Activated CD4-positive, CD25-positive, alpha-beta regulatory T cell treated with anti-CD3 and anti-CD28 coated beads, Interleukin-2, amount 50 U/mL, for 16 hours (primary cell): ENCODE measurements around the gene PCGF2.

Experiments used
- DNase-seq: peaks from one replicate; pipeline ENCODE4 v3.0.0-alpha.2; 2020; ENCODE audit warnings: low read depth, low spot score

Gene PCGF2

GRCh38 chr17:38751144-38751807, 3.1 kb upstream of the PCGF2 start:
- DNase-seq = no peak

- DNase-seq = no peak
Observed at GRCh38 chr17:38750312-38751121, 2.4 kb upstream of the PCGF2 start.

GRCh38 chr17:38750044-38750311, 1.8 kb upstream of the PCGF2 start:
- no peak for DNase-seq

DNA sequence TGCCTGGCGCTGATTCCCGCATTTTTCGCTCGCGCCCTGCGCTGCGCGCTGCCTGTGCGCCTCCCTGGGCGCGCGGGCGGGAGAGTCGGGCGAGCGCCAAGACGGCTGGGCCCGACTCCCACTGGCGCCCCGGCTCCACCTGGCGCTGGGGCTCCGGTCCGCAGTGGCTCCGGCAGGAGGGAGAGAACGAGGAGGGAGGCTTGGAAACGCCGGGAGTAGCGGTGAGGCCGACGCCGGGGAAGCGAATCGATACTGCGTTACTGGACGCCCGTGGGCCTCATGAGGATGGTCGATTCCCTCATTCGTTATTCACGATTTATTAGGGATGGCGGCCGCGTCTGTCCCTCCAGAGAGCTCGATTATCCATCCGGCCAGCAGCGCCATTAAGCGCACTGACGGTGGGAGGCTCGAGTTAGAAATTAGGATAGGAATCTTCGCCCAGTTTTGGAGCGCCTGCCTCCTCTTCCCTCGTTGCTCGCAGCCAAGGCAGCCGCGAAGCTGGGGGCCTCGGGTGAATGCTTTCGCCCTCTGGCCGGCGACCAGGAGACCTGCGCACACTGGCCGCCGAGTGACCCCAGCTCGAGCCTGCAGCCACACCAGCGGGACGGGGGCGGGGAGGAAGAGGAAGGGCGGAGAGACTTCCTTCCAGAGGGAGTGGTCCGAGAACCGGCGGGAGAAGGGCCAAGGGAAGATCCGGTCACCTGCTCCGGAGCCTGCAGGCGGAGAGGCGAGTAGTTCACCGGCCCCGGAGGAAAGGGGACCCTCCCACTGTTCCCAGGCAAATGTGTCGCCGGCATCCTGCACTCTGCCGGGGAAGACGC, 1.3 kb upstream of the PCGF2 start:
- no peak for DNase-seq

DNA sequence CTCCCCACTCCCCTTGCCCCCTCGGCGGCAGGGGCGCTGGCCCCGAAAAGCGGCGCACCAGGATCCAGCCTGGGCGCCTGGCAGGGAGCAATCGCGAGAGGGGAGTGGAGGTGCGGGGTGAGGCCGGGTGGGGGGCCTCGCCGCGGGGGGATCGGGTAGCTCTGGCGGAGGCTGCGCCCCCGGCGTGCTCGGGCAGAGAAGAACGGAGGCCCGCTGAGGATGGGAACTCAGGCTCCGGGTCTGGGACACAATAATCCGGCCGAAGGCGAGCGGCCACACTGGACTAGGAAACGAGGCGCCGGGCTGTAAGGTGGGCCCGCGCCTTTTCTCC, 721 bp upstream of the PCGF2 start:
- DNase-seq = no peak

- no peak for DNase-seq
Observed at GRCh38 chr17:38747463-38748148, 530 bp downstream of the PCGF2 start.

DNA sequence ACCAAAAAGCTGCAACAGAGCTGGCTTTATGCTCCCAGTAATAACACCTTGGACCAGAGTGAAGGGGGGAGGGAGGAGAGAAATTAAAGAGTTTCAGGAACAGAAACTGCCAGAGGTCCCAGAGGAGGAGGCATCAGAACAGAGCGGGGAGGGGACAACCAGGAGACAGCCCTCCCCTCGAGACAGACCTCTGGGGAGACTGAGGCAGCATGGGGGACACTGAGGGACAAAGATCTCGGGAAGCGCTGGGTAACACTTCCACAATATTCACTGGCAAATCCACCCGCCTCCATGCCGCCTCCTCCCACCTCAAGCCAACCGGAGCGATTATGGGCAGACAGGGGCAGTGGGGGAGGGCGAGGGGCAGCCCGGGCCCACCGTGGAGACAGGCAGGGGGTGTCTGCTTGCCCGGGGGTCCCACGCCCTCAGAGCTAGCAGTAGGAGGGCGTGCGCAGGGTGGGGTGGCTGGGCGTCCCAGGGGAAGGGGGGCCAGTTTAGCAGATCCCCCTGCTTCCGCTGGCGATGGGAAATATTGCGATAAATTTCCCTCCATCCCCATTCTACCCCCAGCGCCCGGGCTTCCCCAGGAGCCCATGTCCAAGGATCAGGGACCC, 1.2 kb downstream of the PCGF2 start:
- no peak for DNase-seq

- DNase-seq = no peak
Observed at GRCh38 chr17:38746004-38746848, 1.9 kb downstream of the PCGF2 start.

- no peak for DNase-seq
Observed at GRCh38 chr17:38745545-38745944, 2.6 kb downstream of the PCGF2 start.

DNA sequence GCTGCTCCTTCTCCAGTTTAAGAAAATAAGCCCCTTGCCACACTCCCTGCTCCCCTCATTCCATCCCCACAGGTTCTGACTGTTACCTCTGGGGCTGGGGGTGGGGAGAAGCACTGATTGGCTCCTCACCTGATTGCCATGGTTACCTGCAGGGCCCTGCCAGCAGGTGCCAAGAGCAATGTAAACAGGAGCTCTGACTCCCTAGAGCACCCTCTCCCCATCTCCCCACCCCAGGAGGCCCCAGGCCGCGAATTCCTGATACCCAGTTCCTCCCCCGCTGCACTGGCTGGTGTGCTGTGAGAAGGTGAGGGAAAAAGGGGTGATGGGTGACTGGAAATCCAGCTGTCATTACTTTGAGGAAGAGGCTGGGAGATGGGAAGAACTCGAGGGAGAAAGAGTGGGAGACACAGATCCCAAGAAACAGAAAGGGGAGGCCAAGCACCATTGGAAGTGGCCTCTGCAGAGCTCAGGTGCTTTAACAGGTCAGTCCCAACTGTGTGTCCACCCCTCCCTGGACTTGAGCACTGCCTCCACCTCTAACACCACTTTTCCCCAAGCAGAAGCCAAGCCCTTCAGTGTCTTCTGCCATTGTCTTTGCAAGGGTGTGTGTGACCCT, 4.5 kb downstream of the PCGF2 start:
- DNase-seq = no peak

GRCh38 chr17:38742411-38743308, 5.5 kb downstream of the PCGF2 start:
- DNase-seq = no peak

GRCh38 chr17:38741921-38742410, 6.2 kb downstream of the PCGF2 start:
- no peak for DNase-seq

DNA sequence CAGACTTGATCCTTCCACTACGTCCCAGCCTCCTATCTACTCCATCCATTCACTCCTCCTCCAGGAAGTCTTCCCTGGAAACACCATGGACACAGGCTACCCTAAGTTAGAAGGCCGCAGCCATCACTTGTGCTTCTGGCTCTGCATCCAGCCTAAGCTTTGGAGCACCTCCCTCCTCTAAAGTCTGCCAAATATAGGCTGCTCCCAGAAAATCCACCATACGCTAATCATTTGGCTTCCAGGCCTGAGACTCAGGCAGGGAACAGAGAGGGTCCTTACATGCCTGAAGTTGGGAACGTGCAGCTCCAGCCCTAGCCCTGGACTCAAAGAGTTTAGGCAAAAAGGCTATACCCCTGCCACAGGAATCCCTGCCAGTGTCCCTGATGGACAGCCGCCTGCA, 6.7 kb downstream of the PCGF2 start:
- DNase-seq = no peak

GRCh38 chr17:38740806-38741205, 7.3 kb downstream of the PCGF2 start:
- DNase-seq = no peak

DNA sequence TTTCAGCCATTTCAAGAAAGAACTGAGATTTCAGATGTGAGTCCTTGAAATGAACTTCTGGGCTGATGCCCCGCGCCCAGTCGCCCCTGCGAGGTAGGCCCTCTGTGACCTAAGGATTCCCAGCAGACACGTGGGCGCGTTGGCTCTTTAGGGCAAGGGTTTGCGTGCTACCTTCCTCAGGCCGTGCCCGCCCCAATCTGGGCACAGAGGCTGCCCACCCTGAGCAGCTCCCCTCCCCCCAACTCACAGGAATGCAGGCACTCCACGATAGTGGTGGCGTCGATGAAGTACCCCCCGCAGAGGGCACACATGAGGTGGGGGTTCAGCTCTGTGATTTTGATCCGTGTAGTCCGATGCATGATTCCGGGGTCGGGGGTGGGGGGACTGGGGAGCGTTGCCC, 8.1 kb downstream of the PCGF2 start:
- no peak for DNase-seq

- no peak for DNase-seq
Observed at GRCh38 chr17:38739305-38739704, 8.8 kb downstream of the PCGF2 start.

DNA sequence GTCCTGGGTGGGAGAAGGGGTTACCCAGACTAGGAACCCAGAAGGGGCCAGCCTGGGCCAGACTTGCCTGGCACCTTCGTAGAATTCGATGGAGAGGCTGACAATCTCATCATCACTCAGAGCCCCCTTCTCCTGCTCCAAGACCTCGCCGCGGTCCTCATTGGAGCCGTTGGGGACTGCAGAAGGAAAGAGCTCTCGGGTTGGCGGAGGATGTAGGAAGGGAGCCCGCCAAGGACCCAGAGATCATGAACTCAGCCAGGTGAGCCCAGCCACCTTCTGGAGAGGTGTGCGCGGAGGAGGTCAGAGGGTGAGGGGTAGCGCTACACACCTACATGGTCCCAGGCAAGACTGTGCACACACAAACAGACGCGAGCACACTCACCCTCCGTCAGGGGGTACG, 9.4 kb downstream of the PCGF2 start:
- DNase-seq = no peak

DNA sequence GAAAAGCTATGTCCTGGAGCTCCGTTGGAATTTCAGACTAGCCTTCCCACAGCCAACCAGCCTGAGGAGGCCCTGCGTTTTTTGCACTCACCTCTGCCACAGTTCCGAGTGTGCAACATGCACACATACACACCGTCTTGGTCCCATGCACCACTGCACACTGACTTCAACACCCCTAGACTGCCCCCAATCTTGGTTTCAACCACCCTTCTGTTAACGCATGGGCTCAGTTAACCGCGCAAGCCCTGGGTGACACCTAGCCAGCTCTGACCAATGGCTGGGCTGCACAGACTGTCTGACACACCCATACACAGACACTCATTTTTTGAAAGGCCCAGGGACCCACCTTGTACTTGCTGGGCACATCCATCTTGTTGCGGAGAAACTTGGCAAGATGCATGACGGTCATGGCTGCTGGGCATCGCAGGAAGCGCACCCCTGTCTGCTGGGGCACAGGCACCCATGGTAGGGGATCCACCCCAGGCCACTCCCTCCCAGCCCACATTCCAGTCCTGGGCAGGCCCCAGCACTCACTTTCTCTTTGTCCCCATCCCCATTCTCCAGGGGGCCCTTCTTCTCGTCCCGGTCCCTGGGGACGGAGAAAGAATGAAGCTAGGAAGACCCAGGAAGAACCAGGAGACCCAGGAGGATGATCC, 10.0 kb downstream of the PCGF2 start:
- DNase-seq = no peak
